Sigmoid colon (tissue), 4 donors: ENCODE measurements around the gene CACNA1E.

ENCODE experiments used
- EP300 ChIP-seq, 4 donors: sonication (generic); formaldehyde crosslinking; IDR thresholded peaks; one replicate each; pipeline ENCODE4 v1.6.1; 2017; ENCODE audit warnings: antibody characterized with exemption in 4 of 4
- POLR2A ChIP-seq, 2 donors: fragments of 450-650 bp; IDR thresholded peaks; one replicate each; pipeline ENCODE4 v1.6.1; 2016; ENCODE audit warnings: antibody characterized with exemption in 2 of 2, mild to moderate bottlenecking in 2 of 2, moderate library complexity in 2 of 2
- POLR2AphosphoS5 ChIP-seq, 4 donors: sonication (generic); formaldehyde crosslinking; IDR thresholded peaks; one replicate each; pipeline ENCODE4 v1.6.1; 2017; ENCODE audit warnings: antibody characterized with exemption in 4 of 4
- TF ChIP-seq, protein P1 (sequence below), 4 experiments: fragments of 450-650 bp in 3 of 4; fragments of 200-600 bp in 1 of 4; IDR thresholded peaks; one replicate each; pipeline ENCODE4 v1.5.1; 2016 to 2019; ENCODE audit warnings: antibody characterized with exemption in 4 of 4, mild to moderate bottlenecking in 3 of 4, moderate library complexity in 2 of 4

GRCh38 chr1:181506563-181507353, 23.4 kb downstream of the CACNA1E start:
- TF ChIP-seq EP300 (IDR thresholded peaks at IDR 0.05), result no peak
- TF ChIP-seq, protein P1, sequence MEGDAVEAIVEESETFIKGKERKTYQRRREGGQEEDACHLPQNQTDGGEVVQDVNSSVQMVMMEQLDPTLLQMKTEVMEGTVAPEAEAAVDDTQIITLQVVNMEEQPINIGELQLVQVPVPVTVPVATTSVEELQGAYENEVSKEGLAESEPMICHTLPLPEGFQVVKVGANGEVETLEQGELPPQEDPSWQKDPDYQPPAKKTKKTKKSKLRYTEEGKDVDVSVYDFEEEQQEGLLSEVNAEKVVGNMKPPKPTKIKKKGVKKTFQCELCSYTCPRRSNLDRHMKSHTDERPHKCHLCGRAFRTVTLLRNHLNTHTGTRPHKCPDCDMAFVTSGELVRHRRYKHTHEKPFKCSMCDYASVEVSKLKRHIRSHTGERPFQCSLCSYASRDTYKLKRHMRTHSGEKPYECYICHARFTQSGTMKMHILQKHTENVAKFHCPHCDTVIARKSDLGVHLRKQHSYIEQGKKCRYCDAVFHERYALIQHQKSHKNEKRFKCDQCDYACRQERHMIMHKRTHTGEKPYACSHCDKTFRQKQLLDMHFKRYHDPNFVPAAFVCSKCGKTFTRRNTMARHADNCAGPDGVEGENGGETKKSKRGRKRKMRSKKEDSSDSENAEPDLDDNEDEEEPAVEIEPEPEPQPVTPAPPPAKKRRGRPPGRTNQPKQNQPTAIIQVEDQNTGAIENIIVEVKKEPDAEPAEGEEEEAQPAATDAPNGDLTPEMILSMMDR (IDR thresholded peaks at IDR 0.05), result no peak
- no peak for TF ChIP-seq POLR2AphosphoS5 (IDR thresholded peaks at IDR 0.05)
- no peak for TF ChIP-seq POLR2A (IDR thresholded peaks at IDR 0.05)
